GM23338 (cell line): ENCODE measurements around the gene KRT32. TPM values are rescaled to one million over a fixed set of nuclear protein-coding genes. Genes with fewer than 3 reads are reported as not detected.

Experiments
- ATAC-seq: fragments of 200-7000 bp; cut with Tn5 transposase; 3 replicates; pipeline ENCODE4 v1.9.1; 2020
- DNase-seq: peaks from one replicate; pipeline ENCODE4 v3.0.0-alpha.2; 2015; ENCODE audit warnings: low spot score
- H2AFZ ChIP-seq: fragments of 200-600 bp; sonication (generic); 2 replicates; pipeline ENCODE4 v1.8.0; 2016; ENCODE audit warnings: antibody characterized with exemption, mild to moderate bottlenecking, moderate library complexity
- H3F3A ChIP-seq: fragments of 200-600 bp; sonication (generic); replicated peaks from 2 replicates; pipeline ENCODE4 v1.8.0; 2017; ENCODE audit warnings: antibody characterized with exemption, mixed run types, low read depth
- H3K27ac ChIP-seq: fragments of 200-600 bp; sonication (generic); 2 replicates; pipeline ENCODE4 v1.6.1; 2016; ENCODE audit warnings: low read depth
- H3K27me3 ChIP-seq: fragments of 200-600 bp; sonication (generic); 2 replicates; pipeline ENCODE4 v1.8.0; 2016; ENCODE audit warnings: mild to moderate bottlenecking, mixed run types, moderate library complexity; ENCODE audit not compliant: insufficient read depth
- H3K36me3 ChIP-seq: fragments of 200-600 bp; sonication (generic); 2 replicates; pipeline ENCODE4 v1.8.0; 2016; ENCODE audit warnings: mild to moderate bottlenecking; ENCODE audit not compliant: insufficient read depth
- H3K4me1 ChIP-seq: fragments of 200-600 bp; sonication (generic); 2 replicates; pipeline ENCODE4 v1.8.0; 2016; ENCODE audit warnings: mild to moderate bottlenecking, moderate library complexity; ENCODE audit not compliant: insufficient read depth
- H3K4me2 ChIP-seq: fragments of 200-600 bp; sonication (generic); 2 replicates; pipeline ENCODE4 v1.7.1; 2017; ENCODE audit warnings: mixed run types
- H3K4me3 ChIP-seq: fragments of 200-600 bp; sonication (generic); 2 replicates; pipeline ENCODE4 v1.6.1; 2016; ENCODE audit warnings: mixed run types
- H3K79me2 ChIP-seq: fragments of 200-600 bp; sonication (generic); replicated peaks from 2 replicates; pipeline ENCODE4 v1.8.0; 2017; ENCODE audit warnings: mild to moderate bottlenecking; ENCODE audit not compliant: insufficient read depth
- H3K9me2 ChIP-seq: fragments of 200-600 bp; sonication (generic); 2 replicates; pipeline ENCODE4 v1.8.0; 2017; ENCODE audit not compliant: insufficient read depth
- H4K20me1 ChIP-seq: fragments of 200-600 bp; sonication (generic); replicated peaks from 2 replicates; pipeline ENCODE4 v1.8.0; 2017; ENCODE audit warnings: mild to moderate bottlenecking; ENCODE audit not compliant: insufficient read depth
- H3K27ac Mint-ChIP-seq: 2 replicates; pipeline ENCODE4 v1.8.0; 2020; ENCODE audit warnings: inconsistent platforms, mild to moderate bottlenecking, moderate library complexity, mixed read lengths
- H3K27me3 Mint-ChIP-seq: 3 replicates; pipeline ENCODE4 v1.8.0; 2022; ENCODE audit warnings: low read depth, mild to moderate bottlenecking, moderate library complexity, mixed read lengths, inconsistent platforms; ENCODE audit not compliant: insufficient read depth, poor library complexity
- H3K36me3 Mint-ChIP-seq: 3 replicates; pipeline ENCODE4 v1.8.0; 2021; ENCODE audit warnings: low read depth, mild to moderate bottlenecking, inconsistent platforms, moderate library complexity, mixed read lengths
- H3K4me1 Mint-ChIP-seq: 3 replicates; pipeline ENCODE4 v1.8.0; 2020; ENCODE audit warnings: mild to moderate bottlenecking, inconsistent platforms, mixed read lengths
- H3K4me3 Mint-ChIP-seq: 3 replicates; pipeline ENCODE4 v1.8.0; 2021; ENCODE audit warnings: moderate library complexity, mild to moderate bottlenecking, inconsistent platforms, mixed read lengths
- H3K9me3 Mint-ChIP-seq: 3 replicates; pipeline ENCODE4 v1.8.0; 2020; ENCODE audit warnings: moderate library complexity, mild to moderate bottlenecking, inconsistent platforms, mixed read lengths
- CREB1 ChIP-seq: fragments of 250-450 bp; sonication (Bioruptor Pico); IDR thresholded peaks from 2 replicates; pipeline ENCODE4 v1.5.0; 2020; ENCODE audit warnings: low read depth, mild to moderate bottlenecking, moderate library complexity
- EZH2 ChIP-seq: fragments of 200-600 bp; sonication (generic); IDR thresholded peaks from one replicate; pipeline ENCODE4 v1.8.0; 2017; ENCODE audit warnings: antibody characterized with exemption, mild to moderate bottlenecking, low read depth; ENCODE audit not compliant: unreplicated experiment
- EZH2phosphoT487 ChIP-seq: fragments of 200-600 bp; sonication (generic); IDR thresholded peaks from one replicate; pipeline ENCODE4 v1.8.1; 2018; ENCODE audit warnings: antibody characterized with exemption; ENCODE audit not compliant: unreplicated experiment
- JUNB ChIP-seq: IDR thresholded peaks from one replicate; pipeline ENCODE4 v1.6.1; 2016; ENCODE audit warnings: antibody characterized with exemption; ENCODE audit not compliant: unreplicated experiment
- NANOG ChIP-seq: IDR thresholded peaks from 2 replicates; pipeline ENCODE4 v1.6.1; 2016; ENCODE audit warnings: antibody characterized with exemption, borderline replicate concordance
- POLR2AphosphoS5 ChIP-seq: IDR thresholded peaks from 2 replicates; pipeline ENCODE4 v1.6.1; 2016; ENCODE audit warnings: antibody characterized with exemption, low read depth
- STAT1 ChIP-seq: IDR thresholded peaks from one replicate; pipeline ENCODE4 v1.6.1; 2016; ENCODE audit warnings: antibody characterized with exemption; ENCODE audit not compliant: unreplicated experiment
- ZNF114 ChIP-seq: fragments of 250-450 bp; sonication (Bioruptor Pico); IDR thresholded peaks from 2 replicates; pipeline ENCODE4 v1.5.0; 2020; ENCODE audit warnings: mild to moderate bottlenecking, moderate library complexity
- ZNF331 ChIP-seq: fragments of 250-450 bp; sonication (Bioruptor Pico); IDR thresholded peaks from 2 replicates; pipeline ENCODE4 v1.5.0; 2020; ENCODE audit warnings: low read depth, mild to moderate bottlenecking, moderate library complexity
- polyA plus RNA-seq: library from polyadenylated mRNA; unstranded; fragments of >200 nt; fragmentation: Nextera tagmentation; extraction: Ambion mirVana; gene quantifications from 2 replicates; pipeline ENCODE4 v1.2.1, GENCODE V29; 2016
- total RNA-seq: library from RNA; depleted of rRNA; stranded (reverse); fragments of >200 nt; shearing (Covaris generic); gene quantifications from 2 replicates; pipeline ENCODE4 v1.2.3, GENCODE V29; 2014
- TF ChIP-seq, protein P1 (sequence below), 2 experiments: fragments of 200-600 bp in 1 of 2; sonication (generic) in 1 of 2; conservative IDR thresholded peaks; 2 replicates each; pipeline versions ENCODE4 v1.5.1 to v1.6.1; 2016 to 2017; ENCODE audit warnings: antibody characterized with exemption in 2 of 2, low read depth in 2 of 2, mild to moderate bottlenecking in 2 of 2, moderate library complexity in 1 of 2
- TF ChIP-seq, protein P2 (sequence below): IDR thresholded peaks from 2 replicates; pipeline ENCODE4 v1.6.1; 2016; ENCODE audit warnings: antibody characterized with exemption

The KRT32 gene
- total and polyA plus RNA-seq, 2 experiments from 2014 or later = not detected

DNA sequence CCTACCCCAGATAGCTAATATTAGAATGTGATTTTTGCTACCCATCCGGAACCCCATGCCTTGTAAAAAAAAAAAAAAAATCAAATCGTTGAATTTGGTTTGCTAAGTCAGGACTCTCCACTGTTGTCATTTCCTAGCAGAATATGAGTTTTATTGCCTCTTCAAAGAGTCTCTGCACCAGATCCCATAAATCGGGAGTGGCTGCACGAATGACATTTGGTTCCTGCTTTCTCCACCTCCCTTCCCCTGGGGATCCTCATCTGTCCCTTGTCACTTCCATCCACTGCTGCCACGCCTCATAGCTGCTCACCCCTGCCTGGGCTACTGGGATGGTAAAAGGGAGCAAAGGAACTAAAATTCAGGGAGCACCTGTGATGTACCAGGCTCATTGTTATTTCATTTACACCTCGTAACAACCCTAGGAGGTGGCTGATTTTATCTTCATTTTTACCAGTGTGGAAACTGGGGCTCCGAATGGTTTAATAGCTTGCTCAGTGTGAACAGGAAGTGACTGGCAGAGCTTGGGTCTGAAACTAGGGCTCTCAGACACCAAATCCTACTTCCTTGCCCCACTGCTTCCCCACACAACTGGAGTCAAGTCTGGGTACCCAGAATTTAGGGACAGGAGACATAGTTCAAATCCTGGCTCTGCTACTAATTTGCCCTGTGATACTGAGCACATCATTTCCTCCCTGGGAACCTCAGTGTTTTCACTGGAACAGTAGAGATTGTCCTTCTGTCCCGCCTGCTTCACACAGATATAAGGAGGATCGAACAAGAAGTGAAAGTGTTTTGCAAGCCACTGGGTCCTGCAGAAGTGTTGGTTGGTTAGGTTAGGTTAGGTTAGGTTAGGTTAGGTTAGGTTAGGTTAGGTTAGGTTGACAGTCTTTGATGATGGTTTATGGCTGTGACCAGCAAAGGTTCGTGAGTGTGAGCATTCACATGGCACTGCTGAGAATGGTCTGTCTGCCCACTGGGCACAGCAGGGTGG is 23.1 kb upstream of the KRT32 start:
- peaks cover 23% of the 10 kb centered on the region for H3K27me3 Mint-ChIP-seq
- Histone ChIP-seq H3K9me2 (no peaks in the 10 kb centered on the region; the same call in 1 of the 2 replicates), H4K20me1 (no peaks in the 10 kb centered on the region), H3K4me3 (no peak overlapping the region), H3K4me1 (no peaks in the 10 kb centered on the region), H3F3A (no peaks in the 10 kb centered on the region), H3K4me2 (no peak overlapping the region), H3K79me2 (no peaks in the 10 kb centered on the region), H3K27me3 (no peaks in the 10 kb centered on the region), H3K27ac (no peak overlapping the region), H2AFZ (no peak overlapping the region), H3K36me3 (no peaks in the 10 kb centered on the region)
- H3K27ac Mint-ChIP-seq = no peak overlapping the region
- H3K4me3 Mint-ChIP-seq = no peak overlapping the region
- H3K9me3 Mint-ChIP-seq = no peaks in the 10 kb centered on the region
- ATAC-seq = no peak
- no peaks in the 10 kb centered on the region for H3K4me1 Mint-ChIP-seq
- TF ChIP-seq, protein P1, sequence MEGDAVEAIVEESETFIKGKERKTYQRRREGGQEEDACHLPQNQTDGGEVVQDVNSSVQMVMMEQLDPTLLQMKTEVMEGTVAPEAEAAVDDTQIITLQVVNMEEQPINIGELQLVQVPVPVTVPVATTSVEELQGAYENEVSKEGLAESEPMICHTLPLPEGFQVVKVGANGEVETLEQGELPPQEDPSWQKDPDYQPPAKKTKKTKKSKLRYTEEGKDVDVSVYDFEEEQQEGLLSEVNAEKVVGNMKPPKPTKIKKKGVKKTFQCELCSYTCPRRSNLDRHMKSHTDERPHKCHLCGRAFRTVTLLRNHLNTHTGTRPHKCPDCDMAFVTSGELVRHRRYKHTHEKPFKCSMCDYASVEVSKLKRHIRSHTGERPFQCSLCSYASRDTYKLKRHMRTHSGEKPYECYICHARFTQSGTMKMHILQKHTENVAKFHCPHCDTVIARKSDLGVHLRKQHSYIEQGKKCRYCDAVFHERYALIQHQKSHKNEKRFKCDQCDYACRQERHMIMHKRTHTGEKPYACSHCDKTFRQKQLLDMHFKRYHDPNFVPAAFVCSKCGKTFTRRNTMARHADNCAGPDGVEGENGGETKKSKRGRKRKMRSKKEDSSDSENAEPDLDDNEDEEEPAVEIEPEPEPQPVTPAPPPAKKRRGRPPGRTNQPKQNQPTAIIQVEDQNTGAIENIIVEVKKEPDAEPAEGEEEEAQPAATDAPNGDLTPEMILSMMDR (conservative IDR thresholded peaks at IDR 0.05; ENCODE audit: low read depth in 2 of 2) = no peak
- TF ChIP-seq POLR2AphosphoS5 = no peak
- no peak for TF ChIP-seq NANOG
- TF ChIP-seq, protein P2, sequence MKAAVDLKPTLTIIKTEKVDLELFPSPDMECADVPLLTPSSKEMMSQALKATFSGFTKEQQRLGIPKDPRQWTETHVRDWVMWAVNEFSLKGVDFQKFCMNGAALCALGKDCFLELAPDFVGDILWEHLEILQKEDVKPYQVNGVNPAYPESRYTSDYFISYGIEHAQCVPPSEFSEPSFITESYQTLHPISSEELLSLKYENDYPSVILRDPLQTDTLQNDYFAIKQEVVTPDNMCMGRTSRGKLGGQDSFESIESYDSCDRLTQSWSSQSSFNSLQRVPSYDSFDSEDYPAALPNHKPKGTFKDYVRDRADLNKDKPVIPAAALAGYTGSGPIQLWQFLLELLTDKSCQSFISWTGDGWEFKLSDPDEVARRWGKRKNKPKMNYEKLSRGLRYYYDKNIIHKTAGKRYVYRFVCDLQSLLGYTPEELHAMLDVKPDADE = no peak
- no peak for TF ChIP-seq EZH2
- TF ChIP-seq ZNF331 (CRISPR knock-in tag) = no peak
- TF ChIP-seq CREB1 (CRISPR knock-in tag) = no peak
- no peak for TF ChIP-seq ZNF114 (CRISPR knock-in tag)
- no peak for TF ChIP-seq EZH2phosphoT487
- TF ChIP-seq STAT1 = no peak
- no peak for TF ChIP-seq JUNB
- H3K36me3 Mint-ChIP-seq = no peaks in the 10 kb centered on the region
- no peak for DNase-seq

DNA sequence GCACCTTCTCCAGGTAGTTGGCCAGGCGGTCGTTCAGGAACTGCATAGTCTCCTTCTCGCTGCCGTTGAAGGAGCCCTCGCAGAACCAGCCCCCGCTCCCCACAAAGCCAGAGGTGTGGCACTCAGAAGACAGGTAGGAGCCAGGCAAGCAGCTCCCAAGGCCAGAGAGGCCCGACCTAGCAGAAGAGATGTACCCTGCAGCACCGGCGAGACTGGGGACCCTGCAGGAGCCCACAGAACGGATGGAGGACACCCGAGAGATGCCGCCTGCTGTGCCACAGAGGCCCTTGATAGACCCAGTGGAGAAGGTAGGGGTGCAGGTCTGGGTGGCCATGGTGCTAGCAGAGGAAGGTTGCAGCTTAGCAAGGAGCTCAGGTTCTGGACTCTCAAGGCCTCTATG is 22.3 kb upstream of the KRT32 start, which contains the start of gene KRT36:
Gene KRT36, minus strand, starts transcription at position 380 of the 400 bp plus-strand sequence. Its CDS starts 46 bp downstream, at position 334.
- Mint-ChIP-seq H3K27ac (no peak within 1 kb of the TSS), H3K4me3 (no peak within 1 kb of the TSS), H3K36me3 (no peaks in the 10 kb centered on the region), H3K27me3 (peaks cover 26% of the 10 kb centered on the region), H3K4me1 (no peaks in the 10 kb centered on the region), H3K9me3 (no peaks in the 10 kb centered on the region)
- TF ChIP-seq NANOG (no peak), CREB1 (CRISPR knock-in tag) (no peak), JUNB (no peak), ZNF331 (CRISPR knock-in tag) (no peak)
- Histone ChIP-seq H3K4me3 (no peak within 1 kb of the TSS), H3K27me3 (no peaks in the 10 kb centered on the region), H3F3A (no peaks in the 10 kb centered on the region), H3K79me2 (no peaks in the 10 kb centered on the region), H3K27ac (no peak within 1 kb of the TSS), H3K36me3 (no peaks in the 10 kb centered on the region), H3K4me2 (no peak within 1 kb of the TSS), H2AFZ (no peak within 1 kb of the TSS), H3K9me2 (no peaks in the 10 kb centered on the region; the same call in 1 of the 2 replicates), H4K20me1 (no peaks in the 10 kb centered on the region), H3K4me1 (no peaks in the 10 kb centered on the region)
- DNase-seq = no peak
- no peak for ATAC-seq
